ENCODE measurements around the gene CHRNA3.

DNA sequence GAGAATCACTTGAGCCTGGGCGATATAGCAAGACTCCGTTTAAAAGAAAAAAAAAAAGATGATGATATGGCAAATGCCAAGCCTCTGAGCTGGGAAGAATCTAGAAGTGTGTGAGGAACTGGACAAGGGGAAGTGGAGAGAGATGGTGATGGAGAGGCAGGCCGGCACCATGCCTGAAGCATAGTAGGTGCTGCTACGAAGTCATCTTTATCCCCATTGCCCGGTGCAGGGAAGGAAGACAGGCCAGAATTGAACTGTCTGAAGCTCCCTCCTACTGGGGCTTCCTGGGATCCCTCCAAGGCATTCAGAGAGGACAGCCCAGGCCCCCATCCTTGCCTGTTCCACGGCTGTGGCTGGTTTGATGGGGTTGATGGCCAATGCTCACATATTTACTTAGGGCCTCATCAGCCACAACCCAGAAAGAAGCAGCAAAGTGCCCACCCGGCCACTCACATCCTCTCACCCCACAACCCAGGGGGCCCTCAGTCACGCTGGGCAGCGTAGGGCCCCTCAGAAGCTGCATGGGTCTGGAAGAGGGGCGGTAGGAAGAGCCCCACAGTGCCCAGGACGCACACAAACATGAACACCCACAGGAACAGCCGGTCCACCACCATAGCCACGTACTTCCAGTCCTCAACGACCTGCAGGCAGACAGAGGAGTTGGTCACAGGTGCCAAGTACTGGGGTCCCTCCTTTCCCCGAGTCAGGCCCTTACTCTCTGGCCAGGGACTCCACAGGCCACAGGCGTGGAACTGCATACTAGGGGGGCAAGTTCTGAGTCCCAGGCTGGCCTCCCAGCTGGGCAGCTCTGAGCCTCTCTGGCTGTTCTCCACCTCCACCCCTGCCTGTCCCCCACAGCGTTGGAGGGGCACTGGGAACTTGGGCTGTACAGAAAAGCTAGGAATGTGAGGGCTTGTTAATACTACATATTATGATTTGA is 4.1 kb upstream of the CHRNA3 start:
- TF ChIP-seq ZNF140 (tag by site-specific recombination; IDR thresholded peaks at IDR 0.05) (no peak), ZNF558 (tag by site-specific recombination; IDR thresholded peaks at IDR 0.05) (no peak), ZNF670 (tag by site-specific recombination; IDR thresholded peaks at IDR 0.05; ENCODE audit: low read depth) (no peak), ZNF585B (tag by site-specific recombination; IDR thresholded peaks at IDR 0.05) (no peak), ZNF501 (tag by site-specific recombination; IDR thresholded peaks at IDR 0.05) (no peak), ZNF223 (tag by site-specific recombination; IDR thresholded peaks at IDR 0.05) (no peak), ZNF335 (tag by site-specific recombination; conservative IDR thresholded peaks at IDR 0.05) (no peak), ZNF221 (tag by site-specific recombination; IDR thresholded peaks at IDR 0.05; ENCODE audit: borderline replicate concordance) (no peak), SP2 (tag by site-specific recombination; IDR thresholded peaks at IDR 0.05) (no peak)
- TF ChIP-seq, protein P1, sequence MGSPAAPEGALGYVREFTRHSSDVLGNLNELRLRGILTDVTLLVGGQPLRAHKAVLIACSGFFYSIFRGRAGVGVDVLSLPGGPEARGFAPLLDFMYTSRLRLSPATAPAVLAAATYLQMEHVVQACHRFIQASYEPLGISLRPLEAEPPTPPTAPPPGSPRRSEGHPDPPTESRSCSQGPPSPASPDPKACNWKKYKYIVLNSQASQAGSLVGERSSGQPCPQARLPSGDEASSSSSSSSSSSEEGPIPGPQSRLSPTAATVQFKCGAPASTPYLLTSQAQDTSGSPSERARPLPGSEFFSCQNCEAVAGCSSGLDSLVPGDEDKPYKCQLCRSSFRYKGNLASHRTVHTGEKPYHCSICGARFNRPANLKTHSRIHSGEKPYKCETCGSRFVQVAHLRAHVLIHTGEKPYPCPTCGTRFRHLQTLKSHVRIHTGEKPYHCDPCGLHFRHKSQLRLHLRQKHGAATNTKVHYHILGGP (tag by site-specific recombination; IDR thresholded peaks at IDR 0.05): no peak
- TF ChIP-seq, protein P2, sequence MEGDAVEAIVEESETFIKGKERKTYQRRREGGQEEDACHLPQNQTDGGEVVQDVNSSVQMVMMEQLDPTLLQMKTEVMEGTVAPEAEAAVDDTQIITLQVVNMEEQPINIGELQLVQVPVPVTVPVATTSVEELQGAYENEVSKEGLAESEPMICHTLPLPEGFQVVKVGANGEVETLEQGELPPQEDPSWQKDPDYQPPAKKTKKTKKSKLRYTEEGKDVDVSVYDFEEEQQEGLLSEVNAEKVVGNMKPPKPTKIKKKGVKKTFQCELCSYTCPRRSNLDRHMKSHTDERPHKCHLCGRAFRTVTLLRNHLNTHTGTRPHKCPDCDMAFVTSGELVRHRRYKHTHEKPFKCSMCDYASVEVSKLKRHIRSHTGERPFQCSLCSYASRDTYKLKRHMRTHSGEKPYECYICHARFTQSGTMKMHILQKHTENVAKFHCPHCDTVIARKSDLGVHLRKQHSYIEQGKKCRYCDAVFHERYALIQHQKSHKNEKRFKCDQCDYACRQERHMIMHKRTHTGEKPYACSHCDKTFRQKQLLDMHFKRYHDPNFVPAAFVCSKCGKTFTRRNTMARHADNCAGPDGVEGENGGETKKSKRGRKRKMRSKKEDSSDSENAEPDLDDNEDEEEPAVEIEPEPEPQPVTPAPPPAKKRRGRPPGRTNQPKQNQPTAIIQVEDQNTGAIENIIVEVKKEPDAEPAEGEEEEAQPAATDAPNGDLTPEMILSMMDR (tag by site-specific recombination; IDR thresholded peaks at IDR 0.05): no peak
